OCI-LY3 (cell line): ENCODE results near the gene PDLIM5.

Experiments used
- H2AFZ ChIP-seq: fragments of 200-600, 300-600 bp; shearing (Covaris generic); 2 replicates; pipeline ENCODE4 v1.6.0; 2014; ENCODE audit warnings: antibody characterized with exemption, low read depth, low read length
- H3K27ac ChIP-seq: fragments of 200-600, 300-600 bp; sonication (generic); 2 replicates; pipeline ENCODE4 v1.5.1; 2014; ENCODE audit warnings: mild to moderate bottlenecking, low read length, moderate library complexity, mixed read lengths
- H3K27me3 ChIP-seq: fragments of 200-600, 300-600 bp; sonication (generic); 2 replicates; pipeline ENCODE4 v1.6.1; 2014; ENCODE audit warnings: low read depth, low read length, mixed read lengths
- H3K36me3 ChIP-seq: fragments of 200-600, 300-600 bp; sonication (generic); replicated peaks from 2 replicates; pipeline ENCODE3; 2014; ENCODE audit warnings: low read depth, low read length, mixed read lengths
- H3K4me1 ChIP-seq: fragments of 300-600, 200-600 bp; sonication (generic); 2 replicates; pipeline ENCODE4 v1.6.1; 2014; ENCODE audit warnings: low read length, mixed read lengths
- H3K4me2 ChIP-seq: fragments of 200-600, 300-600 bp; sonication (generic); 2 replicates; pipeline ENCODE4 v1.6.1; 2014; ENCODE audit warnings: low read length, mixed read lengths
- H3K4me3 ChIP-seq: fragments of 300-600, 200-600 bp; sonication (generic); 2 replicates; pipeline ENCODE4 v1.5.1; 2014; ENCODE audit warnings: antibody characterized with exemption, mild to moderate bottlenecking, low read length, moderate library complexity
- H3K79me2 ChIP-seq: fragments of 300-600, 200-600 bp; shearing (Covaris generic); 2 replicates; pipeline ENCODE4 v1.6.1; 2014; ENCODE audit warnings: mild to moderate bottlenecking, low read length, mixed read lengths
- H3K9ac ChIP-seq: fragments of 300-600, 200-600 bp; shearing (Covaris generic); 2 replicates; pipeline ENCODE4 v1.6.0; 2014; ENCODE audit warnings: mild to moderate bottlenecking, low read length, moderate library complexity
- H3K9me3 ChIP-seq: fragments of 200-600, 300-600 bp; shearing (Covaris generic); 2 replicates; pipeline ENCODE4 v1.6.1; 2014; ENCODE audit warnings: low read length, mixed read lengths; ENCODE audit not compliant: insufficient read depth
- H4K20me1 ChIP-seq: fragments of 200-600, 300-600 bp; sonication (generic); 2 replicates; pipeline ENCODE4 v1.6.1; 2016; ENCODE audit warnings: low read length, mixed read lengths; ENCODE audit not compliant: insufficient read depth
- EZH2phosphoT487 ChIP-seq: fragments of 200-600 bp; shearing (Covaris generic); IDR thresholded peaks from 2 replicates; pipeline ENCODE4 v1.6.1; 2018; ENCODE audit warnings: antibody characterized with exemption, mixed run types, low read depth
- TF ChIP-seq, protein P1 (sequence below): fragments of 200-600, 300-600 bp; sonication (generic); IDR thresholded peaks from 2 replicates; pipeline ENCODE4 v1.5.1; 2014; ENCODE audit warnings: antibody characterized with exemption, low read length, low read depth

PDLIM5 gene

DNA sequence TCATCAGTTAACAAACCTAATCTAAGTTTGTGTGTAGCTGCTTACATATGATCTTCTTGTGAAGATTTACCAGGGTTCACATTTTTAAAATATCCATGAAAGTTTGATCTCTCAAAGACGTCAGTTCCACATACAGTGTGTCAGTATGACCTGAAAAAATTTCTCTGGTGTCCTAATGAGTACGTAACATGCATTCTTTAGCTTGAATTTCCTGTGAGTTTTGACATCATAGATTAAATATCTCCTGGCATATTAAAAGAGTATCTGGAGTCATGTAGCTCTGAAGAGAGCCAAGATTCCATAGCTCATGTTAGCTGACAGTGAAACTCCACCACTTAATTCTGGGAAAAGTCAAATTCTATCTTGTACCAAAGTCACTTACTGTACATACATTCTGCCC is 43.9 kb upstream of the PDLIM5 start:
- H3K4me1 ChIP-seq: no peaks in the 10 kb centered on the region
- H3K9me3 ChIP-seq: no peaks in the 10 kb centered on the region
- H2AFZ ChIP-seq: no peak overlapping the region
- no peak overlapping the region for H3K27ac ChIP-seq
- H4K20me1 ChIP-seq: no peaks in the 10 kb centered on the region
- H3K4me2 ChIP-seq: no peak overlapping the region
- H3K79me2 ChIP-seq: no peaks in the 10 kb centered on the region
- H3K9ac ChIP-seq: no peak overlapping the region
- TF ChIP-seq EZH2phosphoT487: no peak
- TF ChIP-seq, protein P1, sequence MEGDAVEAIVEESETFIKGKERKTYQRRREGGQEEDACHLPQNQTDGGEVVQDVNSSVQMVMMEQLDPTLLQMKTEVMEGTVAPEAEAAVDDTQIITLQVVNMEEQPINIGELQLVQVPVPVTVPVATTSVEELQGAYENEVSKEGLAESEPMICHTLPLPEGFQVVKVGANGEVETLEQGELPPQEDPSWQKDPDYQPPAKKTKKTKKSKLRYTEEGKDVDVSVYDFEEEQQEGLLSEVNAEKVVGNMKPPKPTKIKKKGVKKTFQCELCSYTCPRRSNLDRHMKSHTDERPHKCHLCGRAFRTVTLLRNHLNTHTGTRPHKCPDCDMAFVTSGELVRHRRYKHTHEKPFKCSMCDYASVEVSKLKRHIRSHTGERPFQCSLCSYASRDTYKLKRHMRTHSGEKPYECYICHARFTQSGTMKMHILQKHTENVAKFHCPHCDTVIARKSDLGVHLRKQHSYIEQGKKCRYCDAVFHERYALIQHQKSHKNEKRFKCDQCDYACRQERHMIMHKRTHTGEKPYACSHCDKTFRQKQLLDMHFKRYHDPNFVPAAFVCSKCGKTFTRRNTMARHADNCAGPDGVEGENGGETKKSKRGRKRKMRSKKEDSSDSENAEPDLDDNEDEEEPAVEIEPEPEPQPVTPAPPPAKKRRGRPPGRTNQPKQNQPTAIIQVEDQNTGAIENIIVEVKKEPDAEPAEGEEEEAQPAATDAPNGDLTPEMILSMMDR: no peak
- H3K27me3 ChIP-seq: no peaks in the 10 kb centered on the region
- no peak overlapping the region for H3K4me3 ChIP-seq
- no peaks in the 10 kb centered on the region for H3K36me3 ChIP-seq

DNA sequence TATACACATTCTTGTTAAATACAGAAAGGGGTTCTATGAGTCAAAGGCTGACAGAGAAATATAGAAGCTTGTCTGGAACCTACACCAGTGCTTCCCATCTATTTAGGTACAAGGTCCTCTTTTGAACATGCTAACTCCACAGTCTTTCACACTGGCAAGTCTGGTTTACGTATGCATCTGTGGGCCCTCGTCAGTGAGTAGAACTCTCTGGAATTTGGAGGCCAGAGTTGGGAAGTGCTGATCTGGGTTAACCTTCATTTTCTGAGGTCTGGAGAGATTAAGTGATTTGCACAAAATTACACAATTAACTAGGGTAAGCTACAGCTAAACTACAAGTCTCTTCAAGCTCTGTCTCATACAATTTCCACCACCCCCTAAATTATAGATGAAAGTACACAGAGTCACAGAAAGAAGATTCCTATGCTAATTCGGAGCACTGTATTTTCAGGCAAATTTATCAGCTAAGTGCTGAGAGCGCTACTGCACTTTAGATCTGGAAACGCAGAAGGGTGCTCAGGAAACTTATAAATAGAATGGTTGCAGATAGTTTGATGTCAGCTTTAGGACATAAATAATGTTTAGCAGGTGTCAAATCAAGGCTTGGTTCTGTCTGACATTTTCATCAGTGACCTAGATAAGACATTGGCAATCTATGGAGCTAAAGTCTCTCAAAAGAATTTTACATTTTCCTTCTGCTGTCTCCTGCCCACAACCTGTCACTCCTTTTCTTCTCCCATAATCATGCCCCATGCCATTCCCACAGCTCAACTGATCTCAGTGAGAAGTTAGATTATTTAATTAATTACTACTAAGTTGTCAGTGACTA is 43.0 kb upstream of the PDLIM5 start:
- H3K4me3 ChIP-seq: no peak overlapping the region
- H3K4me1 ChIP-seq: no peaks in the 10 kb centered on the region
- H4K20me1 ChIP-seq: no peaks in the 10 kb centered on the region
- TF ChIP-seq, protein P1: no peak
- no peak for TF ChIP-seq EZH2phosphoT487
- no peaks in the 10 kb centered on the region for H3K36me3 ChIP-seq
- H3K9me3 ChIP-seq: no peaks in the 10 kb centered on the region
- no peaks in the 10 kb centered on the region for H3K27me3 ChIP-seq
- no peak overlapping the region for H2AFZ ChIP-seq
- no peaks in the 10 kb centered on the region for H3K79me2 ChIP-seq
- H3K9ac ChIP-seq: no peak overlapping the region
- no peak overlapping the region for H3K4me2 ChIP-seq
- H3K27ac ChIP-seq: no peak overlapping the region

DNA sequence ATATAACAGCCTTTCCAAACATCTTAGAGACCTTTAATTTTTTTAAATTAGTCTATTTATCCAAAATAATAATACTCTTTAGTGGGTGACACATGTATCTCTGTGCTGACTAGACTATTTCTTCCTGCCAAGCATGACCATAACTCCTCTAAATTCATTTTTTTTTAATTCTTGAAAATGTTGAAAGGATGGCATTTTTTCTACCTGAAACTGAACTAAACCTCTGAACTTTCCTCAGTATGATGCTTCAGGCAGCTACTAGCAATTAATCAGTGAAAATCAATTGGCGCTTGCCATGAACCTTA is 42.4 kb upstream of the PDLIM5 start:
- Histone ChIP-seq H3K9me3 (no peaks in the 10 kb centered on the region), H3K27ac (no peak overlapping the region), H4K20me1 (no peaks in the 10 kb centered on the region), H3K9ac (no peak overlapping the region), H2AFZ (no peak overlapping the region), H3K79me2 (no peaks in the 10 kb centered on the region), H3K4me1 (no peaks in the 10 kb centered on the region), H3K4me2 (no peak overlapping the region), H3K4me3 (no peak overlapping the region), H3K27me3 (no peaks in the 10 kb centered on the region), H3K36me3 (no peaks in the 10 kb centered on the region)
- TF ChIP-seq, protein P1: no peak
- TF ChIP-seq EZH2phosphoT487: no peak

DNA sequence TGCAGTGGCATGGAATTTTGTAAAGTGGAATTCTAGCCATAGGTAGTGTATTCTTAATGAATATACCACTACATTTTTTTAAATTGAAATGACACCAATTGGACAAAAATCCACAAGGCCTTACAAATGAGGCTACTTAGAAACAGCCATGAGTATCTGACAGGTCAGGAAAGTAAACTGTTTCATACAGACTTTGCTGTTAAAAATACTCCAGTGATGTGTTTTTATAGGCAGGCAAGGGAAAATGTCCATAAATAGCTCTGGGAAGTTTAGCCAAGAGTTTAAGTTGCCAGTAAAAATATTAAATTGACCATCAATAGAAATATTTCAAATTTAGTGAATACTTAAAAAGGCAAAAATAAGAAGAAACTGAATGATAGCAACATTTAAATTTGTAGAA is 41.8 kb upstream of the PDLIM5 start:
- H3K79me2 ChIP-seq: no peaks in the 10 kb centered on the region
- H3K36me3 ChIP-seq: no peaks in the 10 kb centered on the region
- no peak overlapping the region for H3K9ac ChIP-seq
- H3K27ac ChIP-seq: no peak overlapping the region
- no peaks in the 10 kb centered on the region for H4K20me1 ChIP-seq
- no peaks in the 10 kb centered on the region for H3K9me3 ChIP-seq
- H2AFZ ChIP-seq: no peak overlapping the region
- no peak for TF ChIP-seq EZH2phosphoT487
- TF ChIP-seq, protein P1: no peak
- no peak overlapping the region for H3K4me2 ChIP-seq
- H3K4me3 ChIP-seq: no peak overlapping the region
- H3K4me1 ChIP-seq: no peaks in the 10 kb centered on the region
- H3K27me3 ChIP-seq: no peaks in the 10 kb centered on the region
